Measurements from ENCODE around the gene GLT8D2. TPM values are rescaled to one million over a fixed set of nuclear protein-coding genes. Genes with fewer than 3 reads are reported as not detected.

The GLT8D2 gene
- total and polyA plus RNA-seq, 2 of the 13 experiments (the other 11 are each of a cell fraction or from before 2014, with no cell fraction given) = not detected

DNA sequence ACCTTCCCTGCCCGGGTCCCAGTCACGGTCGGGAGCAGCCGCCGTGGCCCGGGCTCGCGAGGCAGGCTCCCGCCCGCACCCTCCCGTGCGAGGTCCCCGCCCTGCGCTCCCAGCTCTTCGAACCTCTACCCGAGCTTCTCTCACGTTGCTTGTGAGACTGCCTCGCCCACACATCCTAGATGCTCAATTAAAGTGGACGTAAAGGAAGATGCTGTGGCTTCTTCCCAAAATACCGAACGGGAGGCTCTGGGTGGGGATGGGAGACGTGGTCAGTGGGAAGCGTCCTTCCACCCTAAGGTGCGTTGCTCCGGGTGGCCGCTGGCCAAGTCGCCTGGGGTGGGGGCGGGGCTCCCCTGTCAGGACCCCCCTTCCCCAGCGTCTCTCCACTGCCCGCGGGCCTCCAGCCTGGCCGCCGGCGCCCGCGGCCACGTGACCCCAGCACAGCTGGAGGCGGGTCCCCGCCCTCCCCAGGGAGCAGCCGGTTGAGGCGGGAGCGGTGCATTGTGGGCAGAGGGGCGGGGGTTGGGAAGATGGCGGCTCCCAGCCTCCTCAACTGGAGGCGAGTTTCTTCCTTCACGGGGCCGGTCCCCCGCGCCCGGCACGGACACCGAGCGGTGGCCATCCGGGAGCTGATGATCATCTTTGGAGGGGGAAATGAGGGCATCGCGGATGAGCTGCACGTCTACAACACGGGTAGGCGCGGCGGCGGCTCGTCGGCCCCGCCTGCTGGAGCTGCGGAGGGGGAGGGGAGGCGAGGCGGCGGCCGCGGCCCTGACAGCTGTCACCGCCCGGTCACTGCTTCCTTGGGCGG lies 14.2 kb upstream of the GLT8D2 start, which contains the start of gene HCFC2 (continued):
- TF ChIP-seq, protein P1, sequence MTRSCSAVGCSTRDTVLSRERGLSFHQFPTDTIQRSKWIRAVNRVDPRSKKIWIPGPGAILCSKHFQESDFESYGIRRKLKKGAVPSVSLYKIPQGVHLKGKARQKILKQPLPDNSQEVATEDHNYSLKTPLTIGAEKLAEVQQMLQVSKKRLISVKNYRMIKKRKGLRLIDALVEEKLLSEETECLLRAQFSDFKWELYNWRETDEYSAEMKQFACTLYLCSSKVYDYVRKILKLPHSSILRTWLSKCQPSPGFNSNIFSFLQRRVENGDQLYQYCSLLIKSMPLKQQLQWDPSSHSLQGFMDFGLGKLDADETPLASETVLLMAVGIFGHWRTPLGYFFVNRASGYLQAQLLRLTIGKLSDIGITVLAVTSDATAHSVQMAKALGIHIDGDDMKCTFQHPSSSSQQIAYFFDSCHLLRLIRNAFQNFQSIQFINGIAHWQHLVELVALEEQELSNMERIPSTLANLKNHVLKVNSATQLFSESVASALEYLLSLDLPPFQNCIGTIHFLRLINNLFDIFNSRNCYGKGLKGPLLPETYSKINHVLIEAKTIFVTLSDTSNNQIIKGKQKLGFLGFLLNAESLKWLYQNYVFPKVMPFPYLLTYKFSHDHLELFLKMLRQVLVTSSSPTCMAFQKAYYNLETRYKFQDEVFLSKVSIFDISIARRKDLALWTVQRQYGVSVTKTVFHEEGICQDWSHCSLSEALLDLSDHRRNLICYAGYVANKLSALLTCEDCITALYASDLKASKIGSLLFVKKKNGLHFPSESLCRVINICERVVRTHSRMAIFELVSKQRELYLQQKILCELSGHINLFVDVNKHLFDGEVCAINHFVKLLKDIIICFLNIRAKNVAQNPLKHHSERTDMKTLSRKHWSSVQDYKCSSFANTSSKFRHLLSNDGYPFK (CRISPR knock-in tag; IDR thresholded peaks at IDR 0.05; ENCODE audit: borderline replicate concordance) = peak; percentile 100
- TF ChIP-seq ZNF230 (CRISPR knock-in tag; IDR thresholded peaks at IDR 0.05) (peak; percentile 55; the same call in 1 of the 2 replicates), NCOA1 (CRISPR knock-in tag; IDR thresholded peaks at IDR 0.05) (no peak), SMAD1 (CRISPR knock-in tag; IDR thresholded peaks at IDR 0.05; ENCODE audit: borderline replicate concordance, low read depth) (peak; percentile 76; the same call in 1 of the 2 replicates), ZKSCAN1 (IDR thresholded peaks at IDR 0.05; ENCODE audit: low read length) (no peak), ZSCAN25 (CRISPR knock-in tag; IDR thresholded peaks at IDR 0.05) (peak; percentile 69), NR1H2 (CRISPR knock-in tag; IDR thresholded peaks at IDR 0.05; ENCODE audit: borderline replicate concordance, low read depth) (0 out of 2 replicates have a peak, but pooled peaks have one; percentile 58), KDM5B (CRISPR knock-in tag; IDR thresholded peaks at IDR 0.05; ENCODE audit: borderline replicate concordance) (peak; percentile 66; the same call in 1 of the 2 replicates), SYNCRIP (IDR thresholded peaks at IDR 0.05; ENCODE audit: insufficient read depth, low read depth, low read length) (no peak), PHF8 (CRISPR knock-in tag; IDR thresholded peaks at IDR 0.05) (peak; percentile 97), BRD4 (CRISPR knock-in tag; IDR thresholded peaks at IDR 0.05) (peak; percentile 69; the same call in 1 of the 2 replicates), ZNF451 (CRISPR knock-in tag; IDR thresholded peaks at IDR 0.05) (0 out of 2 replicates have a peak, but pooled peaks have one; percentile 26), FOXM1 (CRISPR knock-in tag; IDR thresholded peaks at IDR 0.05) (no peak), NONO (IDR thresholded peaks at IDR 0.05) (no peak), NONO (CRISPR knock-in tag; conservative IDR thresholded peaks at IDR 0.05) (peak; percentile 89), ZNF776 (CRISPR knock-in tag; IDR thresholded peaks at IDR 0.05) (no peak)
- TF ChIP-seq, protein P2, sequence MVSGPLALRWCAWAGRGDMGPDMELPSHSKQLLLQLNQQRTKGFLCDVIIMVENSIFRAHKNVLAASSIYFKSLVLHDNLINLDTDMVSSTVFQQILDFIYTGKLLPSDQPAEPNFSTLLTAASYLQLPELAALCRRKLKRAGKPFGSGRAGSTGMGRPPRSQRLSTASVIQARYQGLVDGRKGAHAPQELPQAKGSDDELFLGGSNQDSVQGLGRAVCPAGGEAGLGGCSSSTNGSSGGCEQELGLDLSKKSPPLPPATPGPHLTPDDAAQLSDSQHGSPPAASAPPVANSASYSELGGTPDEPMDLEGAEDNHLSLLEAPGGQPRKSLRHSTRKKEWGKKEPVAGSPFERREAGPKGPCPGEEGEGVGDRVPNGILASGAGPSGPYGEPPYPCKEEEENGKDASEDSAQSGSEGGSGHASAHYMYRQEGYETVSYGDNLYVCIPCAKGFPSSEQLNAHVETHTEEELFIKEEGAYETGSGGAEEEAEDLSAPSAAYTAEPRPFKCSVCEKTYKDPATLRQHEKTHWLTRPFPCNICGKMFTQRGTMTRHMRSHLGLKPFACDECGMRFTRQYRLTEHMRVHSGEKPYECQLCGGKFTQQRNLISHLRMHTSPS (CRISPR knock-in tag; IDR thresholded peaks at IDR 0.05; ENCODE audit: low read depth) = no peak
- TF ChIP-seq, protein P3, sequence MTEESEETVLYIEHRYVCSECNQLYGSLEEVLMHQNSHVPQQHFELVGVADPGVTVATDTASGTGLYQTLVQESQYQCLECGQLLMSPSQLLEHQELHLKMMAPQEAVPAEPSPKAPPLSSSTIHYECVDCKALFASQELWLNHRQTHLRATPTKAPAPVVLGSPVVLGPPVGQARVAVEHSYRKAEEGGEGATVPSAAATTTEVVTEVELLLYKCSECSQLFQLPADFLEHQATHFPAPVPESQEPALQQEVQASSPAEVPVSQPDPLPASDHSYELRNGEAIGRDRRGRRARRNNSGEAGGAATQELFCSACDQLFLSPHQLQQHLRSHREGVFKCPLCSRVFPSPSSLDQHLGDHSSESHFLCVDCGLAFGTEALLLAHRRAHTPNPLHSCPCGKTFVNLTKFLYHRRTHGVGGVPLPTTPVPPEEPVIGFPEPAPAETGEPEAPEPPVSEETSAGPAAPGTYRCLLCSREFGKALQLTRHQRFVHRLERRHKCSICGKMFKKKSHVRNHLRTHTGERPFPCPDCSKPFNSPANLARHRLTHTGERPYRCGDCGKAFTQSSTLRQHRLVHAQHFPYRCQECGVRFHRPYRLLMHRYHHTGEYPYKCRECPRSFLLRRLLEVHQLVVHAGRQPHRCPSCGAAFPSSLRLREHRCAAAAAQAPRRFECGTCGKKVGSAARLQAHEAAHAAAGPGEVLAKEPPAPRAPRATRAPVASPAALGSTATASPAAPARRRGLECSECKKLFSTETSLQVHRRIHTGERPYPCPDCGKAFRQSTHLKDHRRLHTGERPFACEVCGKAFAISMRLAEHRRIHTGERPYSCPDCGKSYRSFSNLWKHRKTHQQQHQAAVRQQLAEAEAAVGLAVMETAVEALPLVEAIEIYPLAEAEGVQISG (CRISPR knock-in tag; IDR thresholded peaks at IDR 0.05) = peak; percentile 82
- TF ChIP-seq, protein P4, sequence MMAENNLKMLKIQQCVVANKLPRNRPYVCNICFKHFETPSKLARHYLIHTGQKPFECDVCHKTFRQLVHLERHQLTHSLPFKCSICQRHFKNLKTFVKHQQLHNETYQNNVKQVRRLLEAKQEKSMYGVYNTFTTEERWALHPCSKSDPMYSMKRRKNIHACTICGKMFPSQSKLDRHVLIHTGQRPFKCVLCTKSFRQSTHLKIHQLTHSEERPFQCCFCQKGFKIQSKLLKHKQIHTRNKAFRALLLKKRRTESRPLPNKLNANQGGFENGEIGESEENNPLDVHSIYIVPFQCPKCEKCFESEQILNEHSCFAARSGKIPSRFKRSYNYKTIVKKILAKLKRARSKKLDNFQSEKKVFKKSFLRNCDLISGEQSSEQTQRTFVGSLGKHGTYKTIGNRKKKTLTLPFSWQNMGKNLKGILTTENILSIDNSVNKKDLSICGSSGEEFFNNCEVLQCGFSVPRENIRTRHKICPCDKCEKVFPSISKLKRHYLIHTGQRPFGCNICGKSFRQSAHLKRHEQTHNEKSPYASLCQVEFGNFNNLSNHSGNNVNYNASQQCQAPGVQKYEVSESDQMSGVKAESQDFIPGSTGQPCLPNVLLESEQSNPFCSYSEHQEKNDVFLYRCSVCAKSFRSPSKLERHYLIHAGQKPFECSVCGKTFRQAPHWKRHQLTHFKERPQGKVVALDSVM (CRISPR knock-in tag; IDR thresholded peaks at IDR 0.05) = peak; percentile 60; the same call in 1 of the 2 replicates
- TF ChIP-seq, protein P5, sequence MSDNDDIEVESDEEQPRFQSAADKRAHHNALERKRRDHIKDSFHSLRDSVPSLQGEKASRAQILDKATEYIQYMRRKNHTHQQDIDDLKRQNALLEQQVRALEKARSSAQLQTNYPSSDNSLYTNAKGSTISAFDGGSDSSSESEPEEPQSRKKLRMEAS (IDR thresholded peaks at IDR 0.05) = peak; percentile 86
